HG02571 (cell line): Measurements from ENCODE around the gene TMEM62.

Experiments used
- ATAC-seq: cut with Tn5 transposase; IDR thresholded peaks from one replicate; pipeline ENCODE4 v1.9.1; 2021; ENCODE audit warnings: mild to moderate bottlenecking, moderate library complexity; ENCODE audit not compliant: unreplicated experiment

Gene TMEM62

DNA sequence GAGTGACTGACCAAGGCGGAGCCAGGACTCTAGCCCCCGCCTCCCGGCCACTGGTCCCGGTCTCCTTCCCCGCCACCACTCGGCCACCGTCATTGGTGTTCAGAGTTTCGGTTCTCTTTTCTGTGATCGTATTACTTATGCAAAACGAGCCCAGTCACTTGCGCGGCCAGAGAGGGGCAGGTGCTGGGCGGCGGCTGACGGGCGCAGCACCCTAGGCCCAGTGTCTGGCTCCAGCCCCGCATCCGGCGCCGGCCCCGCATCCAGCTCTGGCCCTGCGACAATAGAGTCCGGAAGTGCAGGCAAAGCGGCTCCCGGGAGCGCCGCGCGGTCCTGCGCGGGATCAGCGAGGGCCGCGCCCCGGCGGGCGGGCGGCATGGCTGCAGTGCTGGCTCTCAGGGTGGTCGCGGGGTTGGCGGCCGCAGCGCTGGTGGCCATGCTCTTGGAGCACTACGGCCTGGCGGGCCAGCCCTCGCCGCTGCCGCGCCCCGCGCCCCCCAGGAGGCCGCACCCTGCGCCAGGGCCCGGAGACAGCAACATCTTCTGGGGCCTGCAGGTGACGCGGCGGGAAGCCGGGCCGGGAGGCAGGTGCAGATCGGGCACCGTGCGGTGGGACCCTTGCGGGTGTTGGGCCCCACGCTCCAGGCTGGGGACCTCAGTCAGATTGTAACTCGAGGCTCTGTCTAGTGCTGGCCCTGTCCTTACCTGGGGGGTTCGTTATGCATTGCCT, at the start of gene TMEM62:
TSS of gene TMEM62 (plus strand) at position 157 of the 727 bp plus-strand sequence. CDS start at position 374, 217 bp downstream.
- peak; percentile 90 for ATAC-seq

DNA sequence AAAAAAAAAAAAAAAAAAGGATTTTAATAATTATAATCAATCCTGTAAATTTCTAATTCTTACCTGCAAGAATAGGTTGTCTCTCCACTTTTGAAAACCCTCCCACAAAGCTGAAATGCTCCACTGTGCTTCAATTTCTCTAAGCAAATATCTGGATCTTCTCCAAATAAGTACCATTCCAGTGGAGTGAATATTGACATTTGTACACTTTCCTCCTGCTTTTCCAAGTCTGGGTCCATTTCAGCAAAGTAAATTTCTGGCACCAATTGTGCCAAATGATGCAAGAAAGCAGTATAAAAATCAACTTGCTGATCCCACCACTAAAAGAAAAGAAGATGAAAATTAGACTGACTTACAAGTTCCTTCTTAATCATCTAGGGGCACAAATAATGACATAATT, 47.5 kb upstream of the TMEM62 start:
- no peak for ATAC-seq

DNA sequence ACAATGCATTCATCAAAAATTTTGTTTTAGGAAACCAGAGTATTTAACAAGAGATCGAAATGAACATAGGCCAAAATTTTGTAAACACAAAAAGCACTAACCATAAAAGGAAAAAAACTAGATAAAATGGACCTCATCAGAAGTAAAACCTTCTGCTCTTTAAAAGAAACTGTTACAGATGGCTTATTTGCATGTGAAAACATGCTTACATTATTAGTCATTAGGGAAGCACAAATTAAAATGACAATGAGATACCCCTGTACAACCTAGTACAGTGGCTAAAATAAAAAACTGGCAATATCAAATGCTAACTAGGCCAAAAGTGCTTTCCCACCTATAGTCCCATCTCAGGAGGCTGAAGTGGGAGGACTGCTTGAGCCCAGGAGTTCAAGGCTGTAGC, 46.8 kb upstream of the TMEM62 start:
- ATAC-seq = no peak

DNA sequence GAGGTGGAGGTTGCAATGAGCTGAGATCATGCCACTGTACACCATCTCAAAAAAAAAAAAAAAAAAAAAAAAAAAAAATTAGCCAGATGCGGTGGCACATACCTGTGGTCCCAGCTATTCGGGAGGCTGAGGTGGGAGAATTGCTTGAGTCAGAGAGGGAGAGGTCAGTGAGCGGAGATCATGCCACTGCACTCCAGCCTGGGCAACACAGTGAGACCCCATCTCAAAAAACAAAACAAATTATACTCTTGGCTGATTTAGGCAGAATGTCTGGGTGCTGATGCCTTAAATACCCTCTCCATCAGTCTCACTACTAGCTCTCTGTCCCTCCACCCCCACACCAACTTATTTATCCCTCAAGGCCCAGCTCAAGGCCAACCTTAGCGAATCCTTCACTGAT, 41.5 kb upstream of the TMEM62 start:
- ATAC-seq = no peak

DNA sequence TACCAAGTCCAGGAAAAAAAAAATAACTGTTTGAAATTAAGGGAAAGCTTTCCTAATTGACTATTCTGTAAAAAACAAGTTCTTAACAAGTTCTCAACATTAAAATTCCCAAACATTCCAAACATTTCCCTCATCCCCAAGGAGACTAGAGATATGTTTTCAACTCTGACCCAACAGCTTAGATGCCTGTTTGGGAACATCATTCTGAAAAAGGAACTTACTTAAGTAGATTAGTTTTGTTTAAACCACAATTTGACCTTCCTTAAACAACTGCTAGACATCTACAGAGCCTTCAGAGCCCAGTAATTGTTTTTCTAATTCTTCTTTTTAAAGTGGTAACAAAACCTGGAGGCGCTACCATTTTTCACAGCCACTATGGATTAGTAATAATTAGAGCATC, 40.4 kb upstream of the TMEM62 start:
- ATAC-seq = no peak

DNA sequence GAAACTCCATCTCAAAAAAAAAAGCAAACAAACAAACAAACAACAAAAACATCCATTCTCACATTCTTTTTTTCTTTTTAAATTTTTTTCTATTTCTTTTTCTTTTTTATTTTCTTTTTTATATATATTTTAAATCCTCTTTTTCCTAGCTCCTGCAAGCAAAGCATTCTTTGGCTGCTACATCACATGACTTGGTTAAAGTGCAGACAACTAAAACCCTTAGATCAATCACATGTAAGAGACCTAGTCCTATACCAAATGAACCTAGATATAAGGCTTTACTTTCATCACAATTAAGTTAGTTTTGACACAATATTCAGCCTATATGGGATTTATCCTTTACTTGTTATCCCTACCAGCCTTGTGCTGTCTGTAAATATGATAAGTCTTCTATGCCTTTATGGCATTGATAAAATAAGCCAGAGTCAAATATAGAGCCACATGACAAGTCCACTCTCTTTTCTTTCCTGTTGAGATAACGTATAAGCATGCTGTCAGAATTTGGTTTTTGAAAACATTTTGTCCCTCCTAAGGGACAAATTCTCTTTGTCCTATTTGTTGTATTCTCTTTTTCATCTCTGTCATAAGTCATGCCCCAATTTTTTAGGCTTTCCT, 38.9 kb upstream of the TMEM62 start:
- ATAC-seq = no peak

DNA sequence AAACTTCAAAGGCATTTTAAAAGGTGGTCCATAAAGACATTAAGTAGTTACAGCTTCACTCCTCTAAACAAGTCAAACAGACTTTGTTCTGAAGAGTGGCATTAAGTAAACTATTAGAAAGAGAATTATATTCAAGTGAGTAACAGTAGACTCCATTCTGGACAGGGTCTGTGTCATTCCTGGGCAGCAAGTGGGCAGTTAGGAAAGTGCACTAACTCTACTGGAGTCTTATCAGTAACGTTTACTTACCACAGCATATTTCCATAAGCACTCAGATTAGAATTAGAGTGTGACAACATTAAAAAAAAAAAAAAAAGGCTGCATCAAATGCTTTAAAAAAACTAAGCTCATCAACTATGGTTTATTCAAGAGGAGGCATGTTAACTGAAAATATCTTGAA, 38.1 kb upstream of the TMEM62 start:
- ATAC-seq = no peak

DNA sequence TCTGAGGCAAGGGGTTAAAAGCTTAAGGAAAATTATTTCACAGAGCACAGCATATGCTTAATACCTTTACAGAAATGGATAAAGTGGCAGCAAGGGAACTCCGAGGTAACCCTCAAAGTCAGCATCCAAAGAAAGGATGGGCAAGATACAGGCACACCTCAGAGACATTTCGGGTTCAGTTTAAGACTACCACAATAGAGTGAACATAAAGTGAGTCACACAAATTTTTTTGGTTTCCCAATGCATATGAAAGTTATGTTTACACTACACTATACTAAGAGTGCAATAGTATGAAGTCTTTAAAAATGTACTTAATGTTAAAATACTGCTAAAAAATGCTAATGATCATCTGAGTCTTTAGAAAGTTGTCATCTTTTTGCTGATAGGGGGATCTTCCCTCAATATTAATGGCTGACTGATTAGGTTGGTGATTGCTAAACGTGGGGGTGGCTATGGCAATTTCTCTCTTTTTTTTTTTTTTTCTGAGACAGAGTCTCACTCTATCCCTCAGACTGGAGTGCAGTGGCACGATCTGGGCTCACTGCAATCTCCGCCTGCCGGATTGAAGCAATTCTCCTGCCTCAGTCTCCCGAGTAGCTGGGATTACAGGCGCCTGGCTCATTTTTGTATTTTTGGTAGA, 37.6 kb upstream of the TMEM62 start:
- ATAC-seq = no peak

DNA sequence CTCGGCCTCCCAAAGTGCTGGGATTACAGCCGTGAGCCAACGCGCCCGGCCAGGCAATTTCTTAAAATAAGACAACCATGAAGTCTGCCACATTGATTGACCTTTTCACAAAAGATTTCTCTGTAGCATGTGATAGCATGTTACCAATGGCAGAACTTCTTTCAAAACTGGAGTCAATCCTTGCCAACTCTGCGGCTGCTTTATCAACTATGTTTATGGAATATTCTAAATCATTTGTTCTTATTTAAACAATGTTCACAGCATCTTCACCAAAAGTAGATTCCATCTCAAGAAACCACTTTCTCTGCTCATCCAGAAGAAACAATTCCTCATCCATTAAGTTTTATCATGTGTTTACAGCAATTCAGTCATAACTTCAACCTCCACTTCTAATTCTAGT, 37.0 kb upstream of the TMEM62 start:
- no peak for ATAC-seq

DNA sequence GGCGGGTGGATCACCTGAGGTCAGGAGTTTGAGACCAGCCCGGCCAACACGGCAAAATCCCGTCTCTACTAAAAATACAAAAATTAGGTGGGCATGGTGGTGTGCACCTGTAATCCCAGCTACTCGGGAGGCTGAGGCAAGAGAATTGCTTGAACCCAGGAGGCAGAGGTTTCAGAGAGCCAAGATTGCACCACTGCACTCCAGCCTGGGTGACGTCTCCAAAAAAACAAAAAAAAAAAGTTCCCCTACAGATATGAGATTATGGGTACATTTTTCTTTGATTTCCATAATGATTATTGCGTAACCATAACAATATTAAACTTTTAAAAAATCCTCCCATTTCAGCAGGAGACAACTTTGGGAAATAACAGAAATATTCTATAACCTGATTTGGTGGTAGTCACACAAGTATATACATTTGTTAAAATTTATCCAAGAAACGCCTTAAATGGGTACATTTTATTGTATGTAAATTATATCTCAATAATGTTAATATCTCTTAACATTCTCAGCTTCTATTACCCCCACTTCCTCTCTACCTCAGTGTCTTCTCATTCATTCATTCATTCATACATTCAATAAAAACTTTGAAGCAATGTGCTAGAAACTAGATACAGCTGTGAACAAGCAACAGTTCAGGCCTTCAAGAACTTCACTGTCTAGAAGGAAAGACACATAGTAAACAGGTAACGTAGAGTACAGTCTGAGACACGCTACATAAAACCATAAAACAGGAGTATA, 34.1 kb upstream of the TMEM62 start:
- no peak for ATAC-seq

DNA sequence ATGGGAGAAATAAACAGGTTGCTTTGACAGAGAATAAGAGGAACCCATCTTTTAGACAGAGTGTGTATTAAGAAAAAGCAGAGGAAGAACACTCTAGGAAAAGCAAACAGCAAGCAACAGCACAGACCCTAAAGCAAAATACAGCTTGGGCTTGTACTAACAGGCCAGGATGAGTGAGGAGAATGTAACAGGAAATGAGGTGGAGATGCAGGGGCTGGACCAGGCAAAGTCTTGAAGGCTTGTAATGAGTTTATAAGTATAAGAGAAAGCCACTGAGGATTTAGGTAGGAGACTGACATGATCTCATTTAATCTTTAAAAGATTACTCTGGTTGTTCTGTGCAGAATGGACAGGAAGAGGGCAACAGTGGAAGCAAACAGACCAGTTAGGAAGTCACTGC, 32.4 kb upstream of the TMEM62 start:
- ATAC-seq = no peak

DNA sequence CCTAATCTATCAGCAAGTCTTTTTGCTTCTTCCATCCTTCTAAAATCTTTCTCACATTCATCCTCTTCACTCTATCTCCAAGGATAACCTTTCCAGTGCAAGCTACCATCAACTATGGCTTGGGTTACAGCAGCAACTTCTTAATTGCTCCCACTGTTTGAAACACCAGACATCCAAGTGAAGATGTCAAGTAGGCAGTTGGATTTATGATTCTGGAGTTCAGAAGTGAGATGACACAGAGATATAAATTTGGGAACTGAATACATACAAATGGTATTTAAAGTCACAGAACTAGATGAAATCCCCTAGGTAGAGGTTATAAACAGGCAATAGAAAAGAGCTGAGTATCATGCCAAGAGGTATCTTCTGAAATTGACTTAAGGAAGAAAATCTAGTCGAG, 31.2 kb upstream of the TMEM62 start:
- ATAC-seq = no peak

DNA sequence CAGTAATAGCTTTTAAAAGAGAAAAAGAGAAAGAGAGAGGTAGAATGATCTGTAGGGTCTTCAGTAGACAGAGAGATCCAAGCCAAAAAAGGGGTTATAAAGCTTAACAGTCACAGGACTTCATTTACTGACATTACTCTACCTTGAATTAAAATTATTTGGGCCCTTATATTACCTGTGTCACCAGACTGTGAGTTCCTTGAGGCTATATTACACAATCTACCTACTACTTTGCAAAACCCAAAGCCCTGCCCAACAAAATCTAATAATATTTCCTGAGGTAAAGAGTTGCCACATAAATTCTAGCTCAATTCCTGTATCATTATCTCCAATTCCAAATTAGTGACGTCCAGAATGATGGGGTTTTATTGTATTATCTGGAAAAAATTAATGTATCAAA, 29.5 kb upstream of the TMEM62 start:
- ATAC-seq = no peak

DNA sequence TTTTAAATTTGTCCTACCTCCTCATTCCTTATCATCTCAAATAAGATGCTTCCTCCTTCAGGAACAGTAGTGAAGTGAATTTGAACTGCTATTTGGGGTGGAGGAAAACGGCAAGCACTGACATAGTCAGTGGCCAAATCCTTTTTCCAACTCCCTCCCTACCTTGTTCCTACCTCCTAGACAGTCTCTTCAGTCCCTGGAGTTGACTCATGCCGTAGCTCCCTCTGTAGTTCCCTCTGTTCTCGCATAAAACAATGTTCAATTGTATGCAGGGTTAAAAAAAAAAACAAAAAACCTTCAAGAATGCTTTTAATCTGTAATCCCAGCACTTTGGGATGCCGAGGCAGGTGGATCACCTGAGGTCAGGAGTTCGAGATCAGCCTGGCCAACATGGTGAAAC, 29.0 kb upstream of the TMEM62 start:
- ATAC-seq = no peak

DNA sequence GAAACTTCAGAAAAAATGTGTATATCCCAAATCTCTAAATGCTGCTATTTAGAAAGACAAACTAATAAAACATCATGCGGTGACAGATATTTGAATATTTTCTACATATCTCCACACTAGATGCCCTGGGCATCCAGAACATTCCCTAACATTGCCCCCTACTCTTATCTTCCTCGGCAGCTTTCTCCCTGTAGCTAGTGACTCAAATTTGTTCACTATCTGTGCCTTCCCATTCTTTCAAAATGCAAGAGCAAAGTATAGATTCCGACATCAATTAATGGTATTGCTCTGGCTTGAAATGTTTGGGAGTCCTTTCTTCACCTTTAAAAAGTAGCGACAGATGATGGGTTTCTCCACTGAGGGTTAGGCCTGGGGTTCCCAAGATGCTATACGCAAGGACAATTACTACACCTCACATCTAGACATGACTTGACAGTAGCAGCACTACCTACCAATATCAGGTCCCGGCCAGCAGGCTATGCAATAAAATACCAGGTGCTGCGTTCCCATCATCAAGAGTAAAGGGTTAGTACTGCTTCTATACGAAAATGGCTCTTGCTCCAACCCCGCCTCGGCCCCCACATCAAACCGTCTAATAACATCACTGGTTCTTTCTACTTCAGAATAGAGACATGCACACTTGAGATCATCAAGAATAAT, 28.2 kb upstream of the TMEM62 start:
- peak; percentile 12 for ATAC-seq

DNA sequence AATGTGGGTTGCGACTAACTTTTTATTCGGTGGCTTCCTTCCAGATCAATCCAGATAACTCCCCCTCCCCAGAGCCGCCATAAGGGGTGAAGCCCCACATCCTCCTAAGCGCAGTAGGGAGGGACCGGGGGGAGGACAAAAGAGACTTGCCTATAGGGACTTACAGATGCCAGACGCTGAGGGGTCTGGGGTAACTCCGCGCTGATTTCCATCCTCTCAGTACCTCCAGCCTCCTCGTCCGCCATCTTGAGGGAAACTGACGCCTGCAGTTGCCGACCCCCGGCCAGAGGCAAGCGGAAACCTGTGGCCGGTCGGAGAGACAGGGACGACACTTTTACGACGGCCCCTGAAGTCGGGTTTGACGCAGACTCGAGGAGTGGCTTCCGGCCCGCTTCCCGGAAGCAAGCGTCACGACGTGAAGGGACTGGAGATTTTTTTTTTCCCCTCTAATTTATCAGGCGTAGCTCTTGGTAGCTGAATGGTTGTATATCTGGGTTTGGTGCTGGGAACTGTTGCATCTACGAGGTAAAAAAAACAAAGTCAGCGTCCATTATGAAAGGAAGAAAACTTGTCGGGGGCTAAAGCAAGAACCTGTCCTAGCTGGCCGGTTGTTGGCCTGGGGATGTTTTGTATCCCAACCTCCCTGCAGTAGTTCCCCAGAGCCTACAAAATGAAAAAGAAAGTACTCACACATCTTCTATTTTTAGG, 27.5 kb upstream of the TMEM62 start, which contains the start of gene UBR1:
TSS of gene UBR1 (minus strand) at position 261 of the 708 bp plus-strand sequence. CDS start at position 245, 16 bp downstream.
- ATAC-seq = peak; percentile 82

DNA sequence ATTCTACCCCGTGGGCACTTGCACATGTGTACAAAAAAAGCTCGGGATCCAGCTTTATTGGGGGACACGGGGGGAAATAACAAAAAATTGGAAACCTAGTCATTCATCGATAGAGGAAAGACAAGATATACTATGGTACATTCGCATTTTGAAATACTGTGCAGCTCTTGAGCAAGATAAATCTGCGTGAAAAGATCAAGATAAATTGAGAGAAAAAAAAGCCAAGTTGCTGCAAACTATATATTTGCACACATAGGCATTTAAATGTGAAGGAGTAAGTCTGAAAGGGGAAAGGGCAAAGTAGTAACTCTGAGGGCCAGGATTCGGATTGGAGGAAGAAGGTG, 26.9 kb upstream of the TMEM62 start:
- ATAC-seq = no peak

DNA sequence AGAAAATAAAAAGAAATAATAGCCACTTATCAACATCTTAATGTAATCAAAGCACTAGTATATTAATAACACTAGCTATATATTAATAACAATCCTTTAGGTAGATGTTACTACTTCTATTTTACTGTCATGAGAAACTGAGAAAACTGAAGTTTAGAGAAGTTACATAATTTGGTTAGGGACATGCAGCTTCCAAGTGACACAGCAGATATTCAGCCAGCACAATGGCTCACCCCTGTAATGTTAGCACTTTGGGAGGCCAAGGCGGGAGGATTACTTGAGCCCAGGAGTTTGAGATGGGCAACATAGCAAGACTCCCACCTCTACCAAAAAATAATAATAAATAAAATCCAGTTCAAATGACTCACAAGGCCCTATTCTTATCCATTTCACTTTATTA, 25.6 kb upstream of the TMEM62 start:
- ATAC-seq = no peak

DNA sequence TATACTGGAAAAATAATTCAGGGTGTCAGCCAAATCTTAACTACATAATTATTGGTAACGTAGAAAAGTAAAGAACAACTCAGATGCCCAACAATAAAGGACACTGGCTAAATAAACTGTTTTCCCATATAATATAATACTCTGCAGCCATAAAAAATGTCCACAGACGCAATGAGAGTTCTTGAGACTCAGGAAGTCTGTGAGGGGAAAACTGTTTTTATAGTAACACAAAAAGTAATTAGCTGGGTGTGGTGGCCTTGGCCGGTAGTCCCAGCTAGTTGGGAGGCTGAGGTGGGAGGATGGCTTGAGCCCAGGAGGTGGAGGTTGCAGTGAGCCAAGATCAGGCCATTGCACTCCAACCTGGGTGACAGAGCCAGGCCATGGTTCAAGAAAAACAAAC, 22.0 kb upstream of the TMEM62 start:
- ATAC-seq = no peak

DNA sequence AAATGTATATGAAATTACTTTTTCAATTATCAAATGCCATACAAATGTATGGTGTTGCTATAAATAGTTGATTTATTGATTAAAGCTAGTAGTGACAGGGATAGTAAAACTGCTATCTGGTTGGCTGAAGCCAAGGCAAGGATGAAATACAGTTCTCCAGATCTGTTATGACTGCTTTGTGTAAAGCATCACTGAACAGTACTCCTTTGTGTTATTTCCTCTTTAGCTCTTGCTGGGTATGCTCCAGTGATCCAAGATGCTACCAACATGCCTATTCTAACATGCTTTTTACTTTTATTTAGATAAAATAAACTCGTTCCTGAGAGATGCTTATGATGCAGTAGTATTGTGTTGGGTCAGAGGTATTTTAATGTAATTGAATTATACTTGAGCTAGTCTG, 15.1 kb upstream of the TMEM62 start:
- ATAC-seq = no peak
